GM12891 (cell line): ENCODE measurements around the gene RASGEF1C.

Experiments used
- PAX5 ChIP-seq: IDR thresholded peaks from 2 replicates; pipeline ENCODE4 v1.6.1; 2011; ENCODE audit warnings: low read length, moderate library complexity, mild to moderate bottlenecking; ENCODE audit not compliant: insufficient read depth, severe bottlenecking
- POLR2A ChIP-seq: IDR thresholded peaks from 2 replicates; pipeline ENCODE4 v1.6.1; 2011; ENCODE audit warnings: low read depth, low read length, control low read depth
- POLR2AphosphoS5 ChIP-seq: IDR thresholded peaks from 2 replicates; pipeline ENCODE4 v1.6.1; 2011; ENCODE audit warnings: low read depth, low read length, control low read depth
- TAF1 ChIP-seq: IDR thresholded peaks from 2 replicates; pipeline ENCODE4 v1.6.1; 2011; ENCODE audit warnings: low read depth, low read length, control low read depth

DNA sequence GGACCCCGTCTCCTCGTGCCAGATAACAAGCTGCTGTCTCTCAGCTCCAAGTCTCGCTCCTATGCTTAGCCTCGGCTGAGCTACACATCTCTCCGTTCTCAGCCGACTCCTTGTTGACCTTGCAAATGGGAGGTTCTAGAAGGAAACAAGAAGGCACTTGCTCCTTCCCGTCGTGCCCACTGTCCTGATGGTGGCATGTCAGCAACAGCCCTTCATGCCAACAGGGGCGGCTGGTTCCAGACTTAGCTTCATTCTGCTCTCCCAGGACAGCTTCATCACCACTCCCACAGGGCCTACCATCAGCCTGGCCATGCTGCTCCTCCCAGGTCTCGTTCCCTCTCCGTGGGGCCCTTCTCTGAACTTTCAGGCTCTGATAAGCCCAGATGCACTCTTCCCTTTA, 13.0 kb upstream of the RASGEF1C start:
- TF ChIP-seq POLR2A (no peak), POLR2AphosphoS5 (no peak), TAF1 (no peak), PAX5 (no peak)
